GM19239 (cell line): Measurements from ENCODE around the gene PRCD.
"Not testable (repeated sequence)": the region's sequence is repeated elsewhere in the genome, so short reads cannot be mapped to it uniquely, and the experiment has no call there.

Source experiments
- DNase-seq: peaks from one replicate; pipeline ENCODE4 v3.0.0; 2011; ENCODE audit warnings: low spot score; ENCODE audit not compliant: insufficient read length
- FAIRE-seq: peaks from 2 replicates; lab custom pipeline; 2011; peaks lifted over from hg19 to GRCh38; lab: Jason Lieb, UNC

PRCD gene

DNA sequence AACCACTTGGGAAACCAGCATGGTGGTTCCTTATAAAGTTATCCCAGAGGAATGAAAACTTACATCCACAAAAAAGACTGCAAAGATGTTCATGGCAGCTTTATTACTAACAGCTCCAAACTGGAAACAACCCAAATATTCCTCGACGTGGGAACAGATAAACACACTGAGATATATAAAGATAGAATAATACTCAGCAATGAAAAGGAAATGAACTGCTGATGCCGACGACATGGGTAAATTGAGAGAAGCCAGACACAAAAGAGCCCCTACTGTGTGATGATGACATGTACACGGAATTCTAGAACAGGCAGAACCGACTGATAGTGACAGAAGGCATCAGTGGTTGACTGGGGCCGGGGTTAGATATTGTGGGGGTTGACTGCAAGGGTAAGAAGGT is 9.7 kb downstream of the PRCD start:
- DNase-seq, result no peak
- FAIRE-seq, result no peak

DNA sequence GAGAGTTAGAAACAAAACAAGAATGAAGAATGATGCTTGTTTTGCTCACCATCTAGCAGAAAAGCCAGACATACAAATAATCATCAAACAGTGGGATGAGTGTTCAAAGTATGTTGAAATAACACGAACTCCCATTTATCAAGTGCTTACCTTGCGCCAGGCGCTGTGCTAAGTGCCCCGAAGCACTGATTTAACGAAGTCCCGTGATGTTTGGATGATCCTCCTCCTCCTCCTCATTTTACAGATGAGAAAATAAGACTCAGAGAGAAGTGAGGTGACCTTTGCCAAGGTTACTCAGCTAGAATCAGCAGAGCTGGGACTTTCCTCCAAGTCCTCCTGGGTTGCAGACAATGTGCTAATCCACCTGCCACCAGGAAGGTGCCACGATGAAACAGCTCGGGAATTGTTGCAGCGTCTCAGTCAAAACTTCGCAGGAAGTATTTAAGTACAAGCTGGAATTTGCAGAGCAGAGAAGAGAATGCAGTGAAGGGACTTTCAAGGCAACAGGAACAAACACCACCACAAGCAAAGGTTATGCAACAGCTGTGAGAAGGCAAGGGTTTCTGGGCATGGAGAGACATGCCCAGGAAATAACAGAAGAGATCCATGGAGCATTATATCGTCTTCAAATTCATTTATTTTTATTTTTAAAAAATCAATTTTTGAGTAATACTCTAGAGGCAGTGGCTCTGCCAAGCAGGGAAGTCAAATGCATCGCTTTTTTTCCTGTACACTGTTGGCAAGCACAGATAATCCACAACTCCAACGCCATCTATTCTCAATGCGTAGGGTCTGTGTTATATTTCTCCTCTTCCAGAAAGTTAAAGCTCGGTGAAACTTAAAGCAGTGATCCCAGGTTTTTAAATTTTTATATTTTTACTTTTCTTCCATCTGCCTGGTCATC is 11.1 kb downstream of the PRCD start:
- DNase-seq (no peak), FAIRE-seq (no peak)

DNA sequence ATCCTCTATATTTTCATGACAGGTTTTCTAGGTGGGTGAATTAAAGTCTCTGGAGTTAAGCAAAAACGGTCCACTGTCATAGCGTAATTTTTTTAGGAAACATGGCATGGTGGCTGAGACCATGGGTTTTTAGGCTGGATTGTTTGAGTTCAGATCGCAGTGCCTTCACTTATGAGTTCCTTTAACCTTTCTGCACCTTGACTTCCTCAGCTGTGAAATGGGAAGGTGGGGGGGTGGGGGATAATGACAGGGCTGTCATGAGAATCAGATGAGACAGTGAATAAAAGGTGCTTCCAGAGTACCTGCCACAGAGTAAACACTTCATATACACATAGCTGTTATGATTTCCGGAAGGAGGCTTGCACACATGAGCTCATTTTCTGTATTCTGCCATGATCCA is 11.8 kb downstream of the PRCD start:
- no peak for DNase-seq
- no peak for FAIRE-seq

DNA sequence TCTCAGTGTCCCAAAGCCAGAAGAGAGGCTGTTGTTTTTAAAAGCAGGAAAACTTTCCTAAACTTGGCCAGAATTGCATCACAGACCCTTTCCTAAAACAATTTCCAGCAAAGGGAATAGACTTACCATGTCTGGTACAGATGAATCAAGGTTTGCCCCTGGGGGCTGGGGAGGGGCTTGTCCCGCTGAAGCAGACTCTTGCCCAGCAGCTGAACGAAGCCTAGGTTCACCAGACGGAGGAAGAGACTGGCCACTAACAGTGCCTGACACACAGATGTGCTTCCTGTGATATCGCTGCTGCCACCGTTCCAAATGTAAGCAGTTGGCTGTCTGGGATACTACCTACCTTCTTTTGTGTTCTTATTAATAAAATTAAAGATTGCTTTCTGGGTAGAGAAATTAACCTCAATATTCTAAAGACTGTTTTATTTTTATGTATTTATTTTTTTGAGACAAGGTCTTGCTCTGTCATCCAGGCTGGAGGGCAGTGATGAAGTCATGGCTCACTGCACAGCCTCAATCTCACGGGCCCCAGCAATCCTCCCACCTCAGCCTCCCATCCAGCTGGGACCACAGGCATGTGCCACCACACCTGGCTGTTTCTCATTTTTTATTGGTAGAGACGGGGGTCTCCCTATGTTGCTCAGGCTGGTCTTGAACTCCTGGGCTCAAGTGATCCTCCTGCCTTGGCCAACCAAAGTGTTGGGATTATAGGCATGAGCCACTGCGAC is 13.5 kb downstream of the PRCD start:
- no peak for DNase-seq
- FAIRE-seq, result no peak

DNA sequence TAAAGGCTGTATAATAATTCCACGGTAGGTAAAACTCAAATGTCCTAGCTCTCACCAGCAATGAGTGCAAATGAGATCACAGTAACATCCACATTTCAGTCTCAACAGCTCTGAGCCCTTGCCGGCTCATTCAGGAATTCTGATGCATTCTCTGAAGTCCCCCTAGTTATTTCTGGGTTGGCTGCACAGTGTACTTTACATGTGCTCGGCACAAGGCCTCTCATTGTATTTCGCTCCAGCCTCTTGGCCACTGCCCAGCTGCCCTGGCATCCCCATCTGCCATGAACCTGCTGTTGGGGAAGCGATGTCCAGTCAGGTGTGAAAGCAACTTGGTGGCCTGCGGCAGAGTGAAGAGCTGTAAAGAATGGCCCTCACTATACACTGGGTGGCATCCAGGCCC is 14.3 kb downstream of the PRCD start:
- no peak for FAIRE-seq
- DNase-seq, result no peak

DNA sequence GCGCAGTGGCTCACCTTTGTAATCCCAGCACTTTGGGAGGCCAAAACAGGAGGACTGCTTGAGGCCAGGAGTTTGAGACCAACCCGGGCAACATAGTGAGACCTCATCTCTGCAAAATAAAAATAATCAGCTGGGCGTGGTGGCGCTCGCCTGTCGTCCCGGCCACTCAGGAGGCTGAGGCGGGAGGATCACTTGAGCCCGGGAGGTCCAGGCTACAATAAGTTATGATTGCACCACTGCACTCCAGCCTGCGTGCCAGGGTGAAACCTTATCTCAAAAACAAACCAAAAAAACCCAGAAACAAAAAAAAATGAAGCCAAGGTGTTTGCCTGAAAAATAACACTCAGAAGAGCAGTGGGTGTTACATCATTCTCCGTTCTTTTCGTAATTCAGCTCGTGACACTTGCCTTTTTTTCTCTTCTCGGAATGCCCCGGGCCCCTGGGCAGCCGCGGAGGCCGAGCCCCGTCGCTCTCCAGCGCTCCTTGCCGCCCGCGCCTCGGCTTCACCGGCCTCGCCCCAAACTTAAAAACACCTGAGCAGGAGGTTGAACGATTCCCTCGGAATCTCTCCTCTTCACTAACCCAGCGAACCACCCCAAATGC is 17.0 kb downstream of the PRCD start:
- DNase-seq (no peak), FAIRE-seq (no peak)

DNA sequence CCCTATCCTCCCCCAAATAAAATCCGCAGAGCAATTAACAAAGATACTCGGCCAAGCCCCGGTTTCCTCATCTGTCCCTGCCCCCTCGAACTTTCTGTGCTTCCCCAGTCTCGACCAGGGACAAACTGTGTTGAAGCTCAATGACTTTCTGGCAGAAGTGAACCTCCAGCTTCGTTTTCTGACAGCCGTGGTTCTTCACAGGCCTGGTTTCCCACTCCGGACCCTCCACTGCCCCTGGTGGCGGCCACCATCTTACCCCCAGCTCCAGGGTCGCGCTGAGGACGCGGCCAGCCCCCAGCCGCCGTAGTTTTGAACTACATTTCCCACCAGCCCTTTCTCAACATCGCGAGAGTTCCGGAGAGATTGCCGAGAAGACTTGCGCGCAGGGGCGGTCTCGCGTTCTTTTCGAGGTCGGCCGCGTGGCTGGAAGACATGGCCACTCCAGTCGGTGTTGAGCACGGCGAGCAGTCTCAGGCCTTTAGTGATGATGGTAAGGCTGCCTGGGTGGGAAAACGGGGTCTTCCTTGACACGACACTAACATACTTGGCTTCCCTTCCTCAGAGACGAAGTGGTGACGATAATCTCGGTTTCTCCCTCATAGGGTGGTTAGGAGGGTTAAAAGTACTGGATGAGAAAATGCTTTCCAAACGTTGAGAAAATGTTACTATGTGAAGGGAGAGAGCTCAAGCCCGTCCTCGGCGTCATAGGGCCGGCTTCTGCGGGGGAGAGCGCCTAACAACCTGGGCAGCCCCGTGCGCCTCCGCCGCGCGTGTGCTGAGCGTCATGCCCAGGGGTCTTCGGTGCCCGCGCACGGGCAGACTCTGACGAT is 17.7 kb downstream of the PRCD start:
- DNase-seq (peak; percentile 79), FAIRE-seq (peak; percentile 93)

DNA sequence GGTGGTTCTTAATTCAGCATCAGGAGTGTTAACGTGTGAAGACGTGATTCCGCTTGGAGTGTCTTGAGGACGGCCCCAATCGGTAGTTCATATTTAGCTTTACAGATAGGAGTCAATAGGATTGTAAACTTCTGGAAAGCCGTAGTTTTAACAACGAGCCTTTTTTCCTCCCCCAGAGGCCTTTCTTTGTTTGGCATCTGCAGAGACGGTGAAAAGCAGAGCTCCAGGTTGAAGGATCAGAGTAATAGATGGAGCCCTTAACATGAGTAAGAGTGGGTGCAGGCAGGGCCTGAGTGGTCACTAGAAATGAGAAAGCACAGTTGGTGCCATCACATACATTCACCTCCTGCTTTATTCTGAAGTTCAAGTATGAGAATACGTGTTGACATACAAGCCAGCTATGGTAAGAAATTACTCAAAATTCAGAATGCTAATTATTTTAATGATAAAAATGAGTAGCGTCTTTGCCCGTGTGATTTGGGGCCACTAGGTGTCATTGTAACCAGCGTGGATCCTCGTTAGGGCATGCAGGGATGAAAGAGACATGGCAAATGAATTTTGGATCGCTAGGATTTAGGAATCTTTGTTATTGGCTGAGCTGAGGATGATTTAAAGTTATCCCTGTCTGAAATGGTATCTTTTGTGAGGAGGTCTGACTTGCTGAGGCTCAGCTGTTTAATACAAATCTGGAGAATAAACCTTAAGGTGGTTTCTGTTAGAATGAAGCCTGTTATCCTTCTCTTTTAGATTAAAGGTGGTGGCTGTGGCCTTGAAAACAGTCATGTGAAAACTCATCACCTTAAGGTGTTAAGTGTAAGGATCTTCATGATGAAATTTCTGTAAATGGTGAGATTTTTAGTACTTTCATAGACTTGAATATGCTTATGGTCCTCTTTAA is 18.6 kb downstream of the PRCD start:
- FAIRE-seq, result peak; percentile 47
- no peak for DNase-seq

DNA sequence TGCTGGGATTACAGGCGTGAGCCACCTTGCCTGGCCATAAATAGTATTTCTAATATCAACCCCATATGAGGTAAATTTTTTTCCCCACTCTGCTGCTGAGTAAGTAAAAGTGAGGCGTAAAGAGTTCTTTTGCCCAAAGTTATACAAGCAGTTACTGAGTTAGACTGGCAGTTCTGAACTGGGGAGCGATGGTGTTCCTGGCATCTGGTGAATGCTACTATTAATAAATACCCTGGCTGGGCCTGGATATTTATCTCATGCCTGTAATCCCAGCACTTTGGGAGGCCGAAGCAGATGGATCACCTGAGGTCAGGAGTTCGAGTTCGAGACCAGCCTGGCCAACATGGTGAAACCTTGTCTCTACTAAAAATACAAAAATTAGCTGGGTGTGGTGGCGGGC is 19.6 kb downstream of the PRCD start:
- FAIRE-seq, DNase-seq: not testable (repeated sequence)

DNA sequence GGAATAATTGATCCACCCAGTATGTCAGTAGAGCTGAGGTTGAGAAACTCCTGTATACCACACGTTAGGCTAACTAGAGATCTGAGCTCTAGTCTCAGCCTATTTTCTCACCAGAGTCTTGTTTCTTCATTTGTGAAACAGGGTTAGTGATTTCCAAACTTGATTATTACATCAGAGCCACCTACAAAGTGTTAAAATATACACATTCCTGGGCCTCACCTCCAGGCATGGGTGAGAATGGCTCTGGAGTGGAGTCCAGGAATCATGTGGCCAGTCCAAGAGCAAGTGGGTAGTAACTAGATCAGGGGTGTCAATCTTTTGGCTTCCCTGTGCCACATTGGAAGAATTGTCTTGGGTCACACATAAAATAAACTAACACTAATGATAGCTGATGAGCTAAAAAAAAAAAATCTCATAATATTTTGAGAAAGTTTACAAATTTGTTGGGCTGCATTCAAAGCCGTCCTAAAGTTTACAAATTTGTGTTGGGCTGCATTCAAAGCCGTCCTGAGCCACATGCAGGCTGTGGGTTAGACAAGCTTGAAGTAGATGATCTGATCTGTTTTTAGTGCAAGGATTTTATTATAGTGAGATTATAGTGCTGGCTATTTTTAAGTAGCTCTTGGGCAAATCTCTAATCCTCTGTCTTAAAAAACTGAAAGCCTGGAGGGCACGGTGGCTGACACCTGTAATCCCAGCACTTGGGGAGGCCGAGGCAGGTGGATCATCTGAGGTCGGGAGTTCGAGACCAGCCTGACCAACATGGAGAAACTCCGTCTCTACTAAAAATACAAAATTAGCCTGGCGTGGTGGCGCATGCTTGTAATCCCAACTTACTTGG is 20.4 kb downstream of the PRCD start:
- DNase-seq (no peak), FAIRE-seq (no peak)

DNA sequence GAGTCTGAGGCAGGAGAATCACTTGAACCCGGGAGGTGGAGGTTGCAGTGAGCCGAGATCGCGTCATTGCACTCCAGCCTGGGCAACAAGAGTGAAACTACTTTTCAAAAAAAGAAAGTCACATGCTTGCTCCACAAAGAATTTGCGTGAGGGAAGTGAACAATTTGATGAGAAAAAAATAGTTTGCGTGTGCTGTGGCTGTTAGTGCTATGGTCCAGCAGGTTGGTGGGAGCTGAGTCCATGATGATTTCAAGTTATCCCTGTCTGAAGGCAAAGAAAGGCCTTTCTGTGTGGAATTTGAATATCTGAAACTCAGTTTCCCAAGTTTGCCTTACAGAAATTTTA is 21.0 kb downstream of the PRCD start:
- DNase-seq (no peak), FAIRE-seq (no peak)

DNA sequence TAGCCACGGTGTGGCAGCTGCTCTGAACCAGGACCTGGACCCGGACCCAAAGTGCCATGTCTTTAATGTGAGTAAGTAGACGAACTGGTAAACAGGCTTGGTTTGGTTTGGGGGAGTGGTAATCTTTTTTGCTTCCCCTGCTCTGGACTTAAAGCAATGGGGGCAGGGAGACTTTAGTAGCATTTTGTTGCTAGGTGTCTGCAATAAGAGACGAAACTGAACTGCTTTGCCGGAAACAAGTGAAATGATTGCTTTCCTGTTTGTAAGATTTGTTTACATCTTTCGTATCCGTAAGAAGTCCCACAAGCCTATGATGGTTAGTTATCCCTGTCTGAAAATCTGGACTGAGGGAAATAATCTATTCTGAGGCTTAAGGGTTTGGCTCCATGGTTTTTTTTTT is 21.5 kb downstream of the PRCD start:
- FAIRE-seq, result no peak
- DNase-seq, result no peak

DNA sequence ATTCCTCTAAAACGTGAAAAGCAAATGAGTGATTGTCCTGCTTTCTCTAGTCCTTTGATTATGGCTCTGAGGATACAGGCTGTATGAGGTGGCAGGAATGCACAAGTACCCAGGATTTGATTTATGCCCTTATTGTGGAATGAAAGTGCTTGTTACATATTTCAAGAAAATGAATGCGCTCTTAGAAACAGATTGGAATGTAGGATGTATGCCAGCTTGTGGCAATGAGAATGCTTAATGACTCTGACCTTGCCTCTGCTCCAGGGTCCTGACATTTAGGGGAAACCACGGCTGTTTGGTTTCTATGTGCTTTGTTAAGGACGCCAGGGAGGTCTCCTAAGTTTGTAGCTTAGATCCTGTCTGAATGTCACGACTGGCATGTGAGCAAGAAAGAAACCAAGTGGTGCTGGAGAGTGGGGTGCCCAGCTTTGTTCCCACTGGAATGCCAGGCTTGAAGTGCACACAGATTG is 22.0 kb downstream of the PRCD start:
- no peak for FAIRE-seq

DNA sequence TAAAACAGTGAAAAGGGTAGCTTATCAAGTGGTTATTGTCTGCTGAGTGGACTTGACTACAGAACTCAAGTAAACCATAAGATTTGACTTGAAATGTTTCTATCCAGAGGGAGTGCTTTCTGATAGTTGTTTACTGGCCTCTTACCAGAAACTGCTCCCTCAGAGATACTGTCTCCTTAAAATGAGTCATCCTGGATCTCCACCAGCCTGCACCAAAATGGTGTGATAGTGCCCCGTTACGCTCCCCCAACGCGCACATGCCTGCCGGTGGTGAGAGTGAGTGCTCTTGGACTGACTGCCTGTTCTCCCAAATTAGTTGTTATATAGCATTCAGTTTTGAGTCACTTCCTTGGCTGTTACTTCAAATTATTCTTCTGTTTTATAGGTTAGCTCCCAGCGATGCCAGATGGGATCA is 22.9 kb downstream of the PRCD start:
- FAIRE-seq, result no peak
- DNase-seq, result no peak

More for the DNA sequence above, 22.0 kb downstream of the PRCD start:
- no peak for DNase-seq

DNA sequence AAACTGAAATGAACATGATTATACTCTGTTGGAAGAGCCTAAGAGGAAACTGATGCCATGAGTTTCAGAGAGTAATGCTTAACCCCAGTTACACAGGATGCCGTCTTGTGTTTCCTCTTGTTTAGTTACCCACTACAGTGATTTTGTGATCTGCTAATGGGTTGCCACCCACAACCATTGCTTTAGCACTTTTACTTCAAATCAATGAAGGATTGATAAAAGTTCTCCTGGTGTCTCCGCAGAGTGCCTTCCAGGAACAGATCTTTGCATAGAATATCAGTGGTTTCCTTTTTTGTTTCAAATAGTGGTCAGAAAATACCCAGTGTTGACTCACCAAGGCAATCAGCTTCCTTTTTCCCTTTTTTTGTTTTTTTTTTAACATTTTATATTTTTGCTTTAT is 23.5 kb downstream of the PRCD start:
- FAIRE-seq, DNase-seq: not testable (repeated sequence)

DNA sequence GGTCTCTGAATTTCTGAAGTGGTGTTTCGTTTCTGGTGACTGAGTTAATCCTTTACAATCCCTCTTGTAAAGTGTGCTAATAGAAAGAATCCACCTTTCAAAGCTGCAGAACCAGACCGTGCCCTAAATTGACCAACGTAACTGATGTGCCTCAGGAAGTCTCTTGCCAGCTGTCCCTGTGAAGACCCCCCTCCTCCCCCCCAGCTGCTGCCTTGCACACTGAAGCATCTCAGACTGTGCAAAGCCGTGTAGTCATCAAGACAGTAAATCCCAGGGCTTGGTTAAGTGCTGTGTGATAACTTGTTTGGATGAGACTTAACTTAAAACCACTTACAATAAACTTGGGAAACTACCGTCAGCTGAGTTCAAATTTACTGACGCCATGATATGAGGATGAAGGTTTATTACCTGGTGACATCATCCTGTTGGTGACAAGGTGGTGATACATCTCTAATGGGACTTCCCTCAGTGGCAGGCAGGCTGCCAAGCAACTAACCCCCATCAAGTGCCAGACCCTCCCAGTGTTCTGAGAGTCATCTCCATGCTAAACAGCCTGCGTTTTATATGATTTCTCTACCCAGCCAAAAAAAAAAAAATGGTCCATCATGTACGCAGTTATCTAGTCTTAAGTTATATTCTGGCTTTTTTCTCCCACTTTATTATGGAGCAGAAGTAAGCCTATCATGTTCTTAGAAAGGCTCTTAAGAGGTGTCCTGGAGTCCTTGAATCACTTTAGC is 25.3 kb downstream of the PRCD start:
- not testable (repeated sequence) for DNase-seq, FAIRE-seq

DNA sequence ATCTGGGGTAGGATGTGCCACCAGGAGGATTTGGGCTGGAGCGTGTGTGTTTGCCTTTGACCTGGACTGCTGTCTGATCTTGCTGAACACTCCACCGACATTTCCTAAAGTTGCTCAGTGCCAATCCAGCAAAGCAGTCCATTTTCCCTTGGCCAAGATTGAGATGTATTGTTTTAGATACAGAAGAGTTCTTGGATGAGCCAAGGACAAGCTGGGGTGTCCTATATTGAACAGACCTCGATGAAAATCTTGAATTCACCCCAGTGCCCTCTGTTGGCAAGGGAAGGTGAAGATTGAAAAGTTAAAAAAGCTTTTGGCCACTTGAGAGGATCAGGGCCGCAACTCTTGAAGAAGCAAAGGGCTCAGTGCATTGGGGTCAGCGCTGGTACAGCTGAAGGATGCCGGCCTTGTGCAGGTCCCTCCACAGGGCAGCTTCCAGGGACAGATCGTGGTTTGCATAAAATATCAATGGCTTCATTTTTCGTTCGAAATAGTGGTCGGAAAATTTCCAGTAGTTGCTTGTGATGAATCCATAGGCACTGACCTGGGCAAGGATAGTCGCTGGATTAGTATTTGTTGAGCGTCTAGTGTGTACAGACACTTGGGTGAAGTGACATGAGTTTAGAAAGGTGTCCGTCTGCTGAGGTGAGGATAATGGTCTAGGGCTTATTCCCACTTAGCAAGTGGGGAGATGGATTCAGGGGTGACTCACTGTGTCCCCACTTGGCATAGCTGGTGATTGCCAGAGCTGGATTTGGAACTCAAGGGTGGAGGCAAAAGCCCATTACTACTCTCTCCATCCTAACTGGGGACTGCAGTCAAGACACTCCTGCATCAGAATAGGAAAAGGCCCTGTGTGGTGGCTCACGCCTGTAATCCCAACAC is 26.1 kb downstream of the PRCD start:
- DNase-seq, result no peak
- no peak for FAIRE-seq
